Mesothelial cell of epicardium (in vitro differentiated cells): ENCODE measurements around the gene PDGFC. TPM values are rescaled to one million over a fixed set of nuclear protein-coding genes. Genes with fewer than 3 reads are reported as not detected.
"Not testable (repeated sequence)": the region's sequence is repeated elsewhere in the genome, so short reads cannot be mapped to it uniquely, and the experiment has no call there.

ENCODE experiments used
- DNase-seq, 2 experiments: peaks; one replicate each; pipeline ENCODE4 v3.0.0; 2021; ENCODE audit warnings: low spot score in 2 of 2; ENCODE audit not compliant: unreplicated experiment in 2 of 2
- H3K27ac Mint-ChIP-seq: 2 replicates; pipeline ENCODE4 v1.8.0; 2021; ENCODE audit warnings: mixed read lengths
- H3K27me3 Mint-ChIP-seq: 2 replicates; pipeline ENCODE4 v1.8.0; 2021; ENCODE audit warnings: low read depth, mixed read lengths
- H3K36me3 Mint-ChIP-seq: 2 replicates; pipeline ENCODE4 v1.8.0; 2021; ENCODE audit warnings: mixed read lengths
- H3K4me1 Mint-ChIP-seq: 2 replicates; pipeline ENCODE4 v1.8.0; 2021; ENCODE audit warnings: mixed read lengths
- H3K4me3 Mint-ChIP-seq: 2 replicates; pipeline ENCODE4 v1.8.0; 2021; ENCODE audit warnings: mild to moderate bottlenecking, moderate library complexity, mixed read lengths
- H3K9me3 Mint-ChIP-seq: 2 replicates; pipeline ENCODE4 v1.8.0; 2021; ENCODE audit warnings: mixed read lengths
- CTCF ChIP-seq: fragments of 200-600 bp; sonication (generic); IDR thresholded peaks from one replicate; pipeline ENCODE4 v1.5.0; 2021; ENCODE audit warnings: antibody characterized with exemption; ENCODE audit not compliant: unreplicated experiment
- total RNA-seq: library from RNA; stranded (reverse); gene quantifications from 3 replicates; pipeline ENCODE4 v1.2.1, GENCODE V29; 2021

PDGFC gene
- total RNA-seq, 1 donor from 2014 or later = 83.5 TPM

GRCh38 chr4:156939139-156939538 lies 32.5 kb downstream of the PDGFC start:
- Mint-ChIP-seq H3K4me1 (peaks cover 32% of the 10 kb centered on the region), H3K9me3 (peaks cover 7% of the 10 kb centered on the region), H3K4me3 (no peak overlapping the region), H3K27ac (no peak overlapping the region), H3K27me3 (no peaks in the 10 kb centered on the region), H3K36me3 (peaks cover 11% of the 10 kb centered on the region)
- TF ChIP-seq CTCF = no peak
- DNase-seq = no peak

- peaks cover 12% of the 10 kb centered on the region for H3K9me3 Mint-ChIP-seq
- peaks cover 24% of the 10 kb centered on the region for H3K4me1 Mint-ChIP-seq
- H3K27ac Mint-ChIP-seq = no peak overlapping the region
- H3K36me3 Mint-ChIP-seq = peaks cover 16% of the 10 kb centered on the region
- no peak for TF ChIP-seq CTCF
- H3K27me3 Mint-ChIP-seq = no peaks in the 10 kb centered on the region
- DNase-seq = no peak
- no peak overlapping the region for H3K4me3 Mint-ChIP-seq
Measured at GRCh38 chr4:156934259-156934635, 37.4 kb downstream of the PDGFC start.

GRCh38 chr4:156933633-156934258 lies 37.9 kb downstream of the PDGFC start:
- H3K4me3 Mint-ChIP-seq = no peak overlapping the region
- H3K4me1 Mint-ChIP-seq = peaks cover 28% of the 10 kb centered on the region
- H3K27ac Mint-ChIP-seq = peak overlapping the region; percentile 23
- no peak for DNase-seq
- peaks cover 12% of the 10 kb centered on the region for H3K9me3 Mint-ChIP-seq
- no peaks in the 10 kb centered on the region for H3K27me3 Mint-ChIP-seq
- peaks cover 16% of the 10 kb centered on the region for H3K36me3 Mint-ChIP-seq
- no peak for TF ChIP-seq CTCF

GRCh38 chr4:156932360-156932759 lies 39.2 kb downstream of the PDGFC start:
- H3K36me3 Mint-ChIP-seq = peaks cover 26% of the 10 kb centered on the region
- H3K27me3 Mint-ChIP-seq, H3K4me3 Mint-ChIP-seq, DNase-seq: not testable (repeated sequence)
- peak overlapping the region; percentile 95 for H3K27ac Mint-ChIP-seq
- H3K9me3 Mint-ChIP-seq = peaks cover 22% of the 10 kb centered on the region
- H3K4me1 Mint-ChIP-seq = peaks cover 29% of the 10 kb centered on the region

- Mint-ChIP-seq H3K4me3 (no peak overlapping the region), H3K36me3 (peaks cover 29% of the 10 kb centered on the region), H3K9me3 (peaks cover 21% of the 10 kb centered on the region), H3K4me1 (peaks cover 29% of the 10 kb centered on the region), H3K27ac (peak overlapping the region; percentile 95), H3K27me3 (no peaks in the 10 kb centered on the region)
- TF ChIP-seq CTCF = no peak
- no peak for DNase-seq
Measured at GRCh38 chr4:156931267-156931666, 40.3 kb downstream of the PDGFC start.

GRCh38 chr4:156929386-156930105 lies 42.1 kb downstream of the PDGFC start:
- Mint-ChIP-seq H3K27me3 (no peaks in the 10 kb centered on the region), H3K4me3 (no peak overlapping the region), H3K36me3 (peaks cover 34% of the 10 kb centered on the region), H3K27ac (peak overlapping the region; percentile 36), H3K4me1 (peaks cover 39% of the 10 kb centered on the region), H3K9me3 (peaks cover 18% of the 10 kb centered on the region)
- no peak for DNase-seq
- no peak for TF ChIP-seq CTCF
